GM19043 (cell line): ENCODE measurements around the gene RMDN3.

Experiments used
- ATAC-seq: cut with Tn5 transposase; IDR thresholded peaks from one replicate; pipeline ENCODE4 v1.9.1; 2021; ENCODE audit warnings: low read depth; ENCODE audit not compliant: unreplicated experiment

RMDN3 gene

DNA sequence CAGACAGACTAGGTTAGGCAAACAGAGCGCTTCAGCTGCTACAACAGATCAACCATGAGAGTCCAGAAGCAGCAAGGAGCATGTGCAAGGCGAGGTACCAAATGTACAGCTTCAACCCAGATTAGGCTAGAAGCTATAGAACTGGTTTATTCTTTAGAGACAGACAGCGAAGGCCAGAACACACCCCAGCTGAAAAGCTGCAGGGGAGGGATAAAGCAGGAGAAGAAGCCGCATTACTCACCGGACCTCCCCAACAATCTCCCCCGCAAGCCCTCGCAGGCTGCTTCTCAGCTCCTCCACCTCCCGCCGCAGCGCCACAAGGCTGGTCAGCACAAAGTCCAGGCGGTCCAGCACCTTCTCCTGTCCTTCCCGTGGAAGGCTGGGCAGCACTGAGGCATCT, 3.3 kb downstream of the RMDN3 start:
- ATAC-seq: no peak

DNA sequence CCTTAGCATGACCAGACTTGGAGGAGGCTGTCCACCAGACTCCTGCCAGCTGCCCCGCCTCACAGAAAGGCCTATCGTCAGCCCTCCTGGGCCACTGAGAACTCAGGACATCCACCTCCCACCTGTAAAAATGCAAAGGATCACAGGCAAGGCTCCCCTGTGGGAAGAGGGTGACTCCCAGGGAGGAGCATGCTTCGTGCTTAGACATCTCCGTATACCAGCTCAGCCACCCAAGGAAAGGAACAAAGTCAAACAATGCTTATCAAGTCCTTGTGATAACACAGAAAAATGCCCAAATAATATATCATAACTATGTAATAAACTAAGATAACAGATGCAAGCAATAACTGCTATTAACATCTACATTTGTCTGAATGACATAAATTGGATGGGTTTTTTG, 4.2 kb downstream of the RMDN3 start:
- no peak for ATAC-seq

DNA sequence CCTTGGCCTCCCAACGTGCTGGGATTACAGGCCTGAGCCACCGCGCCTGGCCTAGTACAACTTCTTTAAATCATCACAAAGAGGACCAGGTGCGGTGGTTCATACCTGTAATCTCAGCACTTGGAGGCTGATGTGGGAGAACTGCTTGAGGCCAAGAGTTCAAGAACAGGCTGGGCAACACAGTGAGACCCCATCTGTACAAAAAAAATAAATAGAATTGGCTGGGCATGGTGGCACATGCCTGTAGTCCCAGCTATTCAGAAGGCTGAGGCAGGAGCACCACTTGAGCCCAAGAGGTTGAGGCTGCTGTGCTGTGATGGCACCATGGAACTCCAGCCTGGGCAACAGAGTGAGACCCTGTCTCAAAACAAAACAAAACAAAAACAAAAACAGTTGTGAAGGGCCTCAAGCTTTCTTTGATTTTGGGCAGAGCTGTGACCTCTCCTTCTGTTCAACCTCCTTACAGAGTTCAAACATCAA, 5.9 kb downstream of the RMDN3 start:
- no peak for ATAC-seq

DNA sequence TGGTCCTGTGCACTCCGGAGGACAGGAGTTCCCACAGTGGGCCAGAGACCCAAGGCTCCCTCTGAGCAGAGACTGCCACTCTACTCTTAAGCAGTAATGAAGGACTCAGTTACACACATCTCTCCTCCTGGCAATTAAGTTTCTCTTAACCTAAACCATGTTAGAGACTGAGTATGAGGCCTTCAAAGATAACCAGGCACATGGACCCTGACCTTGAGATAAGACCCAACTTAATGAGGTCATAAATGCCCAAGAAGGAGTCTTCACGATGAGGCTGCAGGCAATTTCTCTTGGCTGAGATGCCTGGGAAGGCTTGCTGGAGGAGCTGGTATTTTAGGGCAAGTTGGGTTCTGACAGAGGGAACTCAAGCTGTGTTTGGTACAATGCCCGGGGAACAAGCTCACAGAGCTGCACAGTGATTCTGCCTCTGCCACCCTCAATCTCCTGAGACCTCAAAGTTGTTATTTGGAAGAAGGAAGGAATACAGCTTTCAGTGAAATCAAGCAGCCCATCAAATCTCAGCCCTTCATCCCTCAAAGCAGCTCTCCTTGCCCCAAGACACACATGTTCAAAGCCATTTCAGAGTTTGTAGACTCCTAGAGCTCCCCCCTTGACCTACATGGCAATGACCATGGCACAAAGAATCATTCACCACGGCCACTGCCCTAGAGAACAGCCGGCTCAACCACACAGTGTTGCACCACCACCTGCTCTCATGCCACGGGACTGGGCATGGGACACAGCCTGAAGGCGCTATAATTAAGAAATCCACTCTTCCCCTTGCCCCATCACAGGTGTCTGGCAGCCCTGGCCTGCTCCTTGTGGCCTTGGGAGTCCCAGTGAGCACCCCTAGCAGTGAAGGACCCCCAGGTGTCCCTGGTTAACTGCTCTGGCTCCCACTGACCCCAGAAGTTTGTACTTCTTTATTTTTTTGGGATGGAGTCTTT, 7.1 kb downstream of the RMDN3 start:
- no peak for ATAC-seq

DNA sequence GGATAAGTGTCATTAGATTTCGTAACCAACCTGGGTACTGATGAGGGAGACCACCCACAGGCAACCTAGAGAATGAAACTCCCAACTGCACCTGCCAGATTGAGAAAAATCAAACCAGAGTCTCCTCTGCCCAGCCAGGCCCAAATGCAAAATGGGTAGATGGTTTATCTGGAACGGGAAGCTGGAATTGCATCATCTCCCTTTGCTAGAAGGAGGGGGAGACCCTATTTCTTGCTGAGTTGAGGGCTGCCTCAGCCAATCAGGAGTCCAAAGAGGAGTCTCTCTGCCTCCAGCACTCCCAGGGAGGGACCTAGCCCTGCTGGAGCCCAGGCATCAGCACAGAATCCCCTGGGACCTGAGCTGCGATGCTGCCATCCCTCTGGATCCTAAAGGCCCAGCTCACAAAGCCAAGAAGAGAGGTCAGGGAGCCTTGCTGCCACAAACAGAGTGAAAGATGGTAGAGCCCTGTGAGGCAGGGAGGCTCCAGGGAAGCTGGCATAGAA, 8.1 kb downstream of the RMDN3 start:
- no peak for ATAC-seq

DNA sequence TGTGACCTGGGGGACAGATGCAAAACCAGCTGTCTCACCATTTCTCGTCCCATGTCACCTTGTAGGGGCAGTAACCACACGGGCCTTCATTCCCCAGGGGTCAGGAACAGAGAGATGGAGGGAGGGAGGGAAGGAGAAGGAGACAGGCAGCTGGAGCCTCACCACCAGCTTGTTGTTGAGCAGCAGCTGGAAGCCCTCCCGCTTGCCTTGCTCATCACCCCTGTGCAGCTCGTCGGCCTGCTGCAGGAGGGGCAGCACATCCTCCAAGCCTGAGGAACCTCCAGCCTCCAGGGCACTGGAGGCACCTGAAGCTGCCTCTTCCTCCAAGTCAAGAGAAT, 10.3 kb downstream of the RMDN3 start:
- no peak for ATAC-seq

DNA sequence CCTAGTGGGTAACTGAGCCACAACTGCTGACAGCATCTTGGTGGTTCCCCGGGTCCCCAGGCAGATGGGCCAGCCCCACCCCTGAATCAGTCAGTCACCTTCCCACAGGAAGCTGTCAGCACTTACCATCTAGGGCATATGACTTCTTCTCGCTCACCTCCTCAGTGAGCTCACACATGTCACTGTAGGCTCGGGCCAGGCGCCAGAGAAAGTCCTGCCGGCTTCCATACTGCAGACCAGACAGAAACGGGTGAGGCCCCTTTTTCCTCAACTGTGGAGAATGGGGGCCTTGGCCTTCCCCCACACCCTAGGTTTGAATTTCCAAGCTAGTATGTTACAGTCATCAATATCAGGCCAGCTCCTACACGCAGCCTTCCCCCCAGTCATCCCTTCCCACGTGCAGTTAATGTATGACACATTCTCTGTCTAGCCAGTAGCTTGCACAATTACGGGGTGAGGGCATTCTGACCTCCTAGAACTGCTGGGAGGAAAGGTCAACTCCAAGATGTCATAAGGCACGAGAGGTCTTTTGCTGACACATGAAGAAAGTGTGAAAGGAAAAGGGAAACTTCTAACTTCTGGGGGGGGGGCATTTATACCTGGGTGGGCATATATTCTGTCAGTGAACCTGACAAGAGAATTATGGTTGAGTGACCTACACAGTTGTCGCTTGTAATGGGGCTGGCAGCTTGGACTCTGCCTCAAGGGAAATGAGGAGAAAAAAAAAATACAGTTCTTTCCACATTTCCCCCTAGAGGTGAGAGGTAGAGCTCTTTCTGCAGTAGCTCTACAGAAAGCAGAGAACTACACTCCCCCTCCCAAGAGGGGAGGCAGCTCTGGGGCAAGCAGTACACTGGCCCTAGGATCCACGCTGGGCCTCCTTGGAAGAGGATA, 10.9 kb downstream of the RMDN3 start:
- ATAC-seq: no peak

DNA sequence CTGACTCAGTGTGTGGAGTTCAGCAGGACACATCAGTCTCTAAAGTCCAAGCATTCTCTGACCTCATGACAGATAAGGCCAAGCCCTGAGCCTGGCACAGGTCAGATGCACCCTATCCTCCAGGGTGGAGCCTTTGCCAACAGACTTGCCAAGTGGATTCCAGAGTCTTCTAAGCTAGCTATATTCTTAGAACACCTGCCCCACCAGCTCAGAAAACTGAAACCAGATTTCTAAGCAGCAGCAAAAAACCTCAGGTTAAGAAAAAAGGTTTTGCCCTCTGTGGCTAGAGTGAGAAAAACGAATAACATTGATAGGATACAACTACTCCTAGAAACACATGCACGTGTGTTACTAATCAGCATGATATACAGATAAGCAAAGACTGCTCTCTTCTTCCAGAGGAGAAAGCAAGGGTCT, 11.6 kb downstream of the RMDN3 start:
- ATAC-seq: no peak

DNA sequence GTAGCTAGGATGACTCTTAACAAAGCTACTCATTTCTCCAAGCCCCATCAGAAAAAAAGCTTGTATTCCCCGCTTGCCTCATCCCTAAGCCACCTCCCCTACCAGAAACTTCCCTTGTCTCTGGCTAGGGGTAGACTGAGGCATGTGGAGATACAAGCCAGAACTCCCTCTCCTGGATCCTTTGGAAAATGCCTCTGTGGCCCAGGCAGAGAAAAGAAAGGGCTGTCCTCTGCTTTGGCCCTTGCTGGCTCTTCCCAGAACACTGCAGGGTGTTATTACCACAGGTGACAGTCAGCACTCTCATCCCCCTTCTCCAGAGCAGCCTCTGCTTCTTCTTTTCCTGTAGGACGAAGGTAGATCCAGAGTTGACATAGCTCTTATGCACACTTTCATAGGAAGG, 15.2 kb downstream of the RMDN3 start:
- no peak for ATAC-seq

DNA sequence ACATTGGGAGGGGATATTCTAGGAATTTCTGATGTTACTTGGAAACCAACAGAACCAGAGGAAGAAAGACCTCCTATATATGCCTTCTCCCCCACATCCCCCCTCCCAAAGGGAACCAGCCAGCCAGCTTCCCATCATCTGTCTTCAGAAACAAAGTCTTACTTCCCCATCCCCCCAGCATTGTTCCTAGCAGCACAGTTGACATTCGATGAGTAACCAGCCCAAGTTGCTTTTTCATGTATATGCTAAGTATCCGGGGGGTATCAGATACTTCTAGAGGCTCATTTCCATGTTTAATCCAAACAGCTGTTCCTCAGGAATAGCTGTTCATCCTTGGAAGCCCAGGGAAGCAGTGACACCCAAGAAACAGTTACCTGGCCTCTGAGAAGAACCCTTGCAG, 16.0 kb downstream of the RMDN3 start:
- ATAC-seq: no peak

DNA sequence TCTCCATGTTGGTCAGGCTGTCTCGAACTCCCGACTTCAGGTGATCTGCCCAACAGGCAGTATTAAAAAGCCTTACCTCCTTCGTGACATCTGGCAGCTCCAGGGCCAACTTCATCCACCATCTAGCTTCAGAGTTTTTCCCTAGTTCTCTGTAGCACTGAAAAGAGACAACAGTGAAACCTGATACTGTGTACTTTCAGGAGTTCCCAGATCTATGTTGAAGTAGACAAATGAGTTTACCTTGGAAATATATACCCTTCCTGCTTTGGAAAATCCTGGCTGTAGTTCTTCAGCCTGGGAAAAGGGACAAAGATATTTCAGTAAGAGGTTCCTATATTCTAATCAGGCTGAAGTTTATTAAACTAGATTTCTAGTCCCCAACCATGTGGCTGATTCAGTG, 18.0 kb downstream of the RMDN3 start:
- no peak for ATAC-seq

DNA sequence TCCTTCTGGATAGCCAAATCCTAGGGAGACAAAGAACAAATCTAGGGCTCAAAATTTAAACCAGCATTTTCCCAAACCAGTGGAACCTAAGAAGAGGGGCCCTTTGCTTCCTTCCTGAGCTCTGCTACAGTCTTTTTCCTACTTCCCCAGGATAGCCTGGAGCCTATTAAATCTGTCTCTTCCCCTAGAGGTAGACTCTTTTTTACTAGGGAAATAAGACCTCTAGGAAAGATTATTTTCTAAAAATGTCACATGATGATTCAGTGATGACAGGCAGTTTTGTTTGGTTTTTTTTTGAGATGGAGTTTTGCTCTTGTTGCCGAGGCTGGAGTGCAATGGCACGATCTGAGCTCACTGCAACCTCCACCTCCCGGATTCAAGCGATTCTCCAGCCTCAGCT, 18.5 kb downstream of the RMDN3 start:
- ATAC-seq: no peak

DNA sequence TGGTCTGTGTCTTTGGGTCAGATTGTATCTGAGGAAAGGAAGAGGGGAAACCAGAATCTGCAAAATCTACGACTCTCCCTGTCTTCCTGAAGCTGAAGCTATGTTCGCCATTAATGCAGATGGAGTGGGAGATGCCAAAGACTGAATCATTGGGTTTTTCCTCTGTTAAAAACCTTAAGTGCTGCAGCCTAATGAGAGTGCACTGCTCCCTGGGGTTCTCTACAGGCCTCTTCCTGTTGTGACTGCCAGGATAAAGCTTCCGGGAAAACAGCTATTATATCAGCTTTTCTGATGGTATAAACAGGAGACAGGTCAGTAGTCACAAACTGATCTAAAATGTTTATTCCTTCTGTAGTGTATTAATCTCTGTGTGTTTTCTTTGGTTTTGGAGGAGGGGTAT, 24.0 kb downstream of the RMDN3 start:
- ATAC-seq: no peak

DNA sequence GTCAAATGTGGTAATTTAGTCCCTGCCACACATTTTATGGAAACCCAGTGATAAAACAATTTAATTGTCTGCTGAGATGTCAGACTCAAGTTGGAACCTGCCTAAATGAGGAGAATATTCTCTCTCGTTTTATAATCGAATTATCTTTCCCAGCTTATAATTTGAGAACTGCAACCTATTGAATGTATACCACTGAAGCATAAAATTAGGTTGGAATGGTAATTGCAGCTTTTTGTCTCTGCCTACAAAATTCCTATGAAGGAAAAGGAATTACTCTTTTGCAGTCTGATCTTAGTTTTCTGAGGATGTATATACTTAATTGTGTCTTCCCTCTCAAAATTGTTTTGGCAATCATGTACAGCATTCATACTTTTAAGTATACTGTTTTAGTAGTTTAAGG, 31.1 kb downstream of the RMDN3 start:
- ATAC-seq: no peak

DNA sequence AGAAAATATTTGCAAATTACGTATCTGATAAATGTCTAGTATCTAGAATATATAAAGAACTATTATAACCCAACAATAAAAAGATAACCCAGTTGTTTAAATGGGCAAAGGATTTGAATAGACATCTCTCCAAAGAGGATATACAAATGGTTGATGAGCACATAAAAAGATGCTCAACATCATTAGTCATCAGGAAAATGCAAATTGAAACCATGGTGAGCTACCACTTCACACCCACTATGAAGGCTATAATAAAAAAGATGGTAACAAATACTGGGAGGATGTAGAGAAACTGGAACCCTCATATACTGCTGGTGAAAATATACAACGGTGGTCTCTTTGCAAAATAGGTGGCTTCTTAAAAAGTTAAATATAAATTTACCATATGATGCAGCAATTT, 32.1 kb downstream of the RMDN3 start:
- ATAC-seq: no peak

DNA sequence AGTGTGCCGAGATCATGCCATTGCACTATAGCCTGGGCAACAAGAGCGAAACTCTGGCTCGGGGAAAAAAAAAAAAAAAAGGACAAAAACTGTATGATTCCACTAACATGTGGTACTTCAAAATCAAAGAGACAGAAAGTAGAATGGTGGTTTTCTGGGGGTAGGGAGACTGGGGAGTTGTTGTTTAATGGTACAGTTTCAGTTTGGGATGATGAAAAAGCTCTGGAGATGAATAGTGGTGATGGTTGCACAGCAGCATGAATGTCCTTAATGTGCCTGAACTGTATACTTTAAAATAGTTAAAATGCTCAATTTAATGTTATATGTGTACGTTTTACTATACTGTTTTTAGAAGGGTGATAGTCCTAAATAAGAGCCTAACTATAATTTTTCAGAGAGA, 32.7 kb downstream of the RMDN3 start:
- no peak for ATAC-seq

DNA sequence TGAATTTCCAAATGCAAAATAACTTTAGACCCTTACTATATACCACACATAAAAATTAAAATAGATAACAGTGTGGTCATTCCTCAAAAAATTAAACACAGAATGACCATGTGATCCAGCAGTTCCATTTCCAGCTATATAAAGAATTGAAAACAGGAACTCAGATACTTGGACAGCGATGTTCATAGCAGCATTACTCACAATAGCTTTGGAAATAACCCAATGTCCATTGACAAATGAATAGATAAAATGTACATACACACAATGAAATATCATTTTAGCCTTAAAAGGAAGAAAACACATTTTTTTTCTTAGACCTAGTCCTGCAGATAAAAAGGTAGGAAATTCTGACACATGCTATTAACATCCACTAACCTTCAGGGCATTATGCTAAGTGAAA, 33.4 kb downstream of the RMDN3 start:
- ATAC-seq: no peak

DNA sequence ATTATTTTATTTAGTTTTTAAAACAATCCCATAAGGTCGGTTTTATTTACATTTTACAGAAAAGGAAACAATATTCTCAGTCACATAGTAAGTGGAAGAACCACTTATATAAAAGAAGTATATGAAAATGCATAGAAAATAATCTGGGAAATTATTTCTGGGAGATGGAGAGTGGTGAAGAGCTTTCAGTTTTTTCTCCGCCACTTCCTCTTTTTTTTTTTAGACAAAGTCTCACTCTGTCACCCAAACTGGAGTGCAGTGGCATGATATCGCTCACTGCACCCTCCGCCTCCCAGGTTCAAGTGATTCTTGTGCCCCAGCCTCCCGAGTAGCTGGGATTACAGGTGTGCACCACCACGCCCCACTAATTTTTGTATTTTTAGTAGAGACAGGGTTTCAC, 38.9 kb downstream of the RMDN3 start:
- ATAC-seq: no peak

DNA sequence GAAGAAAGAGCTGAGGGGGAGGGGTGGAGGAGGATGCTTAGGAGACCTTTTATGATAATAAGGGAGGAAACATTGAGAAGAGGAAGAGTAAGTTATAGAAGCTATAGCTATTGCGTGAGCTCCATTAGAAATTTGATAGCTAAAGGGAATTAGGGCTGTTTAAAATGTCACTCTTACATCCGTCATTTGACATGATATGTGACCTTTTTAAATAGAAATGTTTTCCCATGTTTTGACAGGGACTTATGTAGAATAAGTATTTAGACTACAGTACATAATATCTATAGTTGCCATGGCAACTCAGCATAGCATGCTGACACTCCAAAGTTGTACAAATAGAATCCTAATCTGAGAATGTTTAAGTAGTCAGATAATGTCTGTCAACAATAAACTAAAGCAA, 40.9 kb downstream of the RMDN3 start:
- no peak for ATAC-seq

DNA sequence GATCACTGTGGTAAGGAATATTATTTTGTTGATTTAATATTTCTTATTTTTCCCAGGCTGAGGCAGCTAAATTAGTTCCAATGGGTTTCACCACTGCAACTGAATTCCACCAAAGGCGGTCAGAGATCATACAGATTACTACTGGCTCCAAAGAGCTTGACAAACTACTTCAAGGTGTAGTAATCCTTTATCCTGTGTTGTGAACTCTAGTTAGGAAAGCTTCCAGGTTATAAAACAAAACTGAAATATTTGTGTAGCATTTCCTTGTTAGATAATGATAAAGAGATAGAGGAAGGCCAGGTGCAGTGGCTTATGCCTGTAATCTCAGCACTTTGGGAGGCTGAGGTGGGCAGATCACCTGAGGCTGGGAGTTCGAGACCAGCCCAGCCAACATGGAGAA, 48.9 kb downstream of the RMDN3 start:
- no peak for ATAC-seq

DNA sequence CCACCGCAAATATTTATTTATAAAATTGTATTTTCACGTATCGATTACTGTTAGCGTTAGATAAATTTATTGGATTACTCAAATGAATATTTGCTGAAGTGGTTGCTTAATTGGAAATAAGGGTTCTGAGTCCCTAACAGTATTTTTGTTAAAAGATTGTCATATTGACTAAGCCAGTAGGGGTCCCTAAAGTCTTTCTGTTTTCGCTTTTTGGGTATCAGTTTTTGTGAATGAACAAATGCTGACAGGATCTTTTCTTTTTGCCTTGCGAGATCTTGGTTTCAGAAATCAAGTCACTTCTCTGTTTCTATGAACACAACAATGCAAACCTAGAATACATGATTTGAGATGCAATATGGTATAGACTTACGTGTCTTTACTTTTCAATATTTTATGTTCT, 53.0 kb downstream of the RMDN3 start:
- ATAC-seq: no peak
